Neuron (in vitro differentiated cells): Measurements from ENCODE around the gene SIT1.

ENCODE experiments used
- H2AFZ ChIP-seq: one replicate; pipeline ENCODE4 v1.6.1; 2013; ENCODE audit warnings: low read depth, mild to moderate bottlenecking, inconsistent platforms, low read length, moderate library complexity
- H3K27me3 ChIP-seq: one replicate; pipeline ENCODE4 v1.6.1; 2013; ENCODE audit warnings: low read length; ENCODE audit not compliant: insufficient read depth
- H3K36me3 ChIP-seq: one replicate; pipeline ENCODE4 v1.6.1; 2013; ENCODE audit warnings: low read length; ENCODE audit not compliant: insufficient read depth
- H3K4me1 ChIP-seq: one replicate; pipeline ENCODE4 v1.6.1; 2013; ENCODE audit warnings: low read length; ENCODE audit not compliant: insufficient read depth
- H3K4me3 ChIP-seq: 2 replicates; pipeline ENCODE4 v1.5.1; 2013; ENCODE audit warnings: mild to moderate bottlenecking, low read length, moderate library complexity
- H3K9me3 ChIP-seq: one replicate; pipeline ENCODE4 v1.6.1; 2013; ENCODE audit warnings: low read length

SIT1 gene

DNA sequence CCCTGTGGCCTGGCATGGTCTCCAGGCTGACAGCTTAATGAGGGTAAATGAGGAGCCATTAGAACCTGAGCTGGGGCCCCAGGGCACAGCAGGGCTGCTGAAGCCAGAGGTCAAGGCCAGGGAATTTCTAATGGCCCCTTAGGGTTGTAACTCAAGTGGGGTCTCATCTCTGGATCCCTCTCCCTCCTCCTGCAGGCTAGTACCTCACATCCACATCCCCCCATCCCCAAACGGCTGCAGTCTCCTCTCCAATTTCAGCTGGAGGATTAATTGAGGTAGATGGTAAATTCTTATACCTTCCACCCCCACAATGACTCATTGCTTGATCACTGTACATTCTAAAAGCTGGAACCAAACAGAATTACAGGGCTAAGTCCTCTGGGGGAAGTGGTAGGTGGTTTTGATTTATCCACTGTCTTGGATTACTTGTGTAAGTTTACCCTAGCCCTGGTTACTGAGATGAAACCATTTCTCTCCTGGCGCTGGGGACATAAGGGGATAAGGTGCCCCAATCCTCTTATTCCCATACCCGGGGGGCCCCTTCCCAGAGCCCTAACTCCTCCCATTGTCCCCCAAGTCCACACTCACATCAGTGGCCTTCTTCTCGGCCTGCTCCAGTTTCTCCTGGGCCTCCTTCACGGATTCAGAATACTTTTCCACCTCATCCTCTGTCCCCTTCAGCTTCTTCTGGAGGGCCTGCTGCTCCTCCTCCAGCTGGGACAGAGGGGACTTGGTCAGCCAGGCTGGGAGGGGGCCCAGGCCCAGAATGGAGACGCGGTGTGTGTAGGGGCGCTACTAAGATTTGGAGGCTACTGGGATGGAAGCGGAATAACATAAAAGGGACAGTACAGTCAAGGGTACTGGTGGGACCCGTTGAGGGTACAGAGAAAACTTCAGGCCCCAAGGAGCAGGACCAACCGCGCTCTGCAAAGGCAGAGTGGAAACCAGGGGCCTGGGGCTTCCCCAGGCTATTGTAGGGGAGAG is 38.1 kb upstream of the SIT1 start:
- no peak overlapping the region for H2AFZ ChIP-seq

GRCh38 chr9:35687972-35688557 is 37.3 kb upstream of the SIT1 start:
- H3K4me1 ChIP-seq: peaks cover 7% of the 10 kb centered on the region
- no peaks in the 10 kb centered on the region for H3K27me3 ChIP-seq
- H3K4me3 ChIP-seq: no peak overlapping the region
- no peaks in the 10 kb centered on the region for H3K9me3 ChIP-seq
- H3K36me3 ChIP-seq: no peaks in the 10 kb centered on the region
- H2AFZ ChIP-seq: no peak overlapping the region

More for the DNA sequence above, 38.1 kb upstream of the SIT1 start:
- H3K4me1 ChIP-seq: peaks cover 7% of the 10 kb centered on the region
- no peaks in the 10 kb centered on the region for H3K36me3 ChIP-seq
- no peaks in the 10 kb centered on the region for H3K27me3 ChIP-seq
- no peaks in the 10 kb centered on the region for H3K9me3 ChIP-seq
- H3K4me3 ChIP-seq: no peak overlapping the region

DNA sequence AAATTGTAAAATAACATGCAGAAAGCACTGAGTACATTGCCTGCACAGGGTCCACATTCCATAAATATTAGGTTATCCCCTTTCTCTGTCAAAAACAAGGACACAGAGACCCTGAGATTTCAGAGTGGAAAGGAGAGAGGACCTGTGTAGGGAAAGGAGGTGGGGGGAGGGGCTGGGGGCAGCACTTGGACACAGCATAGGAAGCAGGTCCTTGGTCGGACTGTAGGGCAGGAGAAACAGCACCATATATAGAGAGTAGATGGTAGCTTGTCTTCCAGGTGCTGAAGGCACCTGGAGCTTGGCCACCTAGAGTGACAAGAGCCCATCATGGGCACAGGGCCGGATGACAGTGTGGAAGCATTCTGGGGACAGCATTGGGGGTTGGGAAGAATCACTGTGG is 36.6 kb upstream of the SIT1 start:
- Histone ChIP-seq H2AFZ (no peak overlapping the region), H3K9me3 (no peaks in the 10 kb centered on the region), H3K4me1 (peaks cover 7% of the 10 kb centered on the region), H3K27me3 (no peaks in the 10 kb centered on the region), H3K4me3 (no peak overlapping the region), H3K36me3 (no peaks in the 10 kb centered on the region)

- H3K36me3 ChIP-seq: no peaks in the 10 kb centered on the region
- no peak overlapping the region for H2AFZ ChIP-seq
- no peak overlapping the region for H3K4me3 ChIP-seq
- H3K4me1 ChIP-seq: peaks cover 7% of the 10 kb centered on the region
- no peaks in the 10 kb centered on the region for H3K9me3 ChIP-seq
- no peaks in the 10 kb centered on the region for H3K27me3 ChIP-seq
Measured at GRCh38 chr9:35686222-35687203, 35.8 kb upstream of the SIT1 start.

DNA sequence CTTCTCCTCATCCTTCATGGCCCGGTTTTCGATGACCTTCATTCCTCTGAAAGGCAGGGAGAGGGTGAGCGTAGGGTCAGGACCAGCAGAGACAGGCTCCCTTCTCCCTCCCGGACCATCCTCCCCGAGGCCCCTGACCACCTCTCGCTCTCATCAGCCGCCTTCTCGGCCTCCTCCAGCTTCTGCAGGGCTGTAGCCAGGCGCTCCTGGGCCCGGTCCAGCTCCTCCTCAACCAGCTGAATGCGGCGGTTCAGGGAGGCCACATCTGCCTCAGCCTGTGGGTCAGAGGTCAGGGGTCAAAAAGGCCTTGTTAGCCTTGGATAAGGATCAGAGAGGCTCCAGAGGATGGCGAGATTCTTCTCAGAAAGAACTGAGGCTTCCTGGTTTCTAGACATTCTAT is 34.8 kb upstream of the SIT1 start:
- H2AFZ ChIP-seq: no peak overlapping the region
- H3K36me3 ChIP-seq: no peaks in the 10 kb centered on the region
- no peak overlapping the region for H3K4me3 ChIP-seq
- peaks cover 3% of the 10 kb centered on the region for H3K4me1 ChIP-seq
- no peaks in the 10 kb centered on the region for H3K9me3 ChIP-seq
- no peaks in the 10 kb centered on the region for H3K27me3 ChIP-seq

DNA sequence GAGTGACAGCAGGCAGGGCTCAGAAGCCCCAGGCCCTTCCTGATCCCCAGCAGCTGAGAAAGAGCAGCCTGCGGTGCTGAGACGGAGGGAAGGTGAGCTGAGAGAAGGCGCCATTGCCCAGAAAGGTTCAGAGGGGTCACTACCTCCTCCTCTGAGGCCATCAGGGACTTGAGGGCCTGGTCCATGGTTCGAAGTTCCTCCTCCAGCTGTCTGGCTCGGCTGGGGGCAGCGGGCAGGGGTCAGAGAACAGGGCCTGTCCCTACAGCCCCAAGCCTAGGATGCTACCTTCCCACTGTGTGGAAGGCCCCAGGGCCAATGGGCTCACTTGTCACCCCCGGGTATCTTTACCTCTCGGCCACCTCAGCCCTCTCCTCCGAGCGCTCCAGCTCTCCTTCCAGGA is 34.2 kb upstream of the SIT1 start:
- no peaks in the 10 kb centered on the region for H3K36me3 ChIP-seq
- H3K9me3 ChIP-seq: no peaks in the 10 kb centered on the region
- no peak overlapping the region for H2AFZ ChIP-seq
- H3K4me3 ChIP-seq: no peak overlapping the region
- no peaks in the 10 kb centered on the region for H3K27me3 ChIP-seq
- no peaks in the 10 kb centered on the region for H3K4me1 ChIP-seq

DNA sequence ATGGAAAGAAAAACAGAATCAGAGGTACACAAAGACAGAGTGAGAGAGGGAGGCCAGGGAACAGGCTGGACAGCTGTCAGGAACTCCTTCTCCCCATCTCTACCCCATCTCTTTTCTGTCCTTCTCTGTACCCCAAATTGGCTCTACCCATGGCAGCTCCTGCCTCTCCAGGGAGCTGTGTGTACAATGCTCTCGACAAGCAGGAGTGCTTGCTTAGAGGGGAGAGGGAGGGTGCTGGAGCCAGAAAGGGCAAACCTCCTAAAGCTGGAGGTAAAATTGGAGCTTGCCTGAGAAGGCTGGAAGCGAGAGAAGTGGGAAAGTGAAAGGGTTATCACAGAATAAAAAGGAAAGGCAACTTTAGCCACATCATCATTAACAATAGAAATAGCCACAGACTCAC is 32.6 kb upstream of the SIT1 start:
- no peaks in the 10 kb centered on the region for H3K27me3 ChIP-seq
- H3K4me1 ChIP-seq: no peaks in the 10 kb centered on the region
- no peaks in the 10 kb centered on the region for H3K9me3 ChIP-seq
- no peak overlapping the region for H3K4me3 ChIP-seq
- H3K36me3 ChIP-seq: no peaks in the 10 kb centered on the region
- no peak overlapping the region for H2AFZ ChIP-seq

DNA sequence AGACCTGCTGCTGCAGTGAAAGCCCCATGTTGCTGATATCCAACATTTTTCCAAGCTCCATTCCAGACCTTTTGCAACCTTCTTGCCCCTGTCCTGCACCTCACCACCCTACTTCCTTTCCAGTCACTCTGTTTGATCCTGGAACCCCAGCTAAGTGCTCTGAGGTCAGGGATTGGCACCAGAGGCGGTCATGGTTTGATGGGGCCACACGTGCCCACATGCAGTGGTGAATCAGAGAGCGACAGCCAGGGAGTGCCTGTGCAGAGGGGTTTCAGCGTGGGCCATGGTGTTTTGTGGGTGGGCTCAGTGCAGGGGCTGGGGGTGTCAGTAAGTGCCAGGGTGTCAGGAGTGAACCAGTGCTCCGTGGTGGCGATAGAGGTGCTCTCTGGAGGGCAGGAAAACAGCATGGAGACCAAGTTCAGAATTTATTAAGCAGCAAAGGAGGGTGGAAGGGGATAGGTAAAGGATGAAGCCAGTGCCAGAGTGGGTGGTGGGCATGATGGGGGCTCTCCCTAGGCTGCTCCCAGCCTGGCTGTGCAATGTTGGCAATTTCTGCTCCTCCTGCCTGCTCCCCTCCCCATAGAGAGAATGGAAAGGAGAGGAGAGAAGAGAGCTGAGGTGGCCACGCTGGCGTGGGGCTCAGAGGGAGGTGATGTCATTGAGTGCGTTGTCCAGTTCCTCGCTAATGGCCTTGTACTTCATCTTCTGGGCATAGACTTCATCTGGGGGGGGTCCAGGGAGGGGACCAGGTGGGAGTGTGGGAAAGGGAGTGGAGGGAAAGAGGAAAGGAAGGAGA is 32.0 kb upstream of the SIT1 start:
- no peaks in the 10 kb centered on the region for H3K27me3 ChIP-seq
- H3K36me3 ChIP-seq: no peaks in the 10 kb centered on the region
- no peaks in the 10 kb centered on the region for H3K9me3 ChIP-seq
- no peaks in the 10 kb centered on the region for H3K4me1 ChIP-seq
- H3K4me3 ChIP-seq: no peak overlapping the region
- H2AFZ ChIP-seq: no peak overlapping the region

GRCh38 chr9:35682051-35682450 is 31.3 kb upstream of the SIT1 start:
- no peak overlapping the region for H2AFZ ChIP-seq
- peaks cover 3% of the 10 kb centered on the region for H3K27me3 ChIP-seq
- H3K36me3 ChIP-seq: no peaks in the 10 kb centered on the region
- no peaks in the 10 kb centered on the region for H3K4me1 ChIP-seq
- no peaks in the 10 kb centered on the region for H3K9me3 ChIP-seq
- H3K4me3 ChIP-seq: no peak overlapping the region

DNA sequence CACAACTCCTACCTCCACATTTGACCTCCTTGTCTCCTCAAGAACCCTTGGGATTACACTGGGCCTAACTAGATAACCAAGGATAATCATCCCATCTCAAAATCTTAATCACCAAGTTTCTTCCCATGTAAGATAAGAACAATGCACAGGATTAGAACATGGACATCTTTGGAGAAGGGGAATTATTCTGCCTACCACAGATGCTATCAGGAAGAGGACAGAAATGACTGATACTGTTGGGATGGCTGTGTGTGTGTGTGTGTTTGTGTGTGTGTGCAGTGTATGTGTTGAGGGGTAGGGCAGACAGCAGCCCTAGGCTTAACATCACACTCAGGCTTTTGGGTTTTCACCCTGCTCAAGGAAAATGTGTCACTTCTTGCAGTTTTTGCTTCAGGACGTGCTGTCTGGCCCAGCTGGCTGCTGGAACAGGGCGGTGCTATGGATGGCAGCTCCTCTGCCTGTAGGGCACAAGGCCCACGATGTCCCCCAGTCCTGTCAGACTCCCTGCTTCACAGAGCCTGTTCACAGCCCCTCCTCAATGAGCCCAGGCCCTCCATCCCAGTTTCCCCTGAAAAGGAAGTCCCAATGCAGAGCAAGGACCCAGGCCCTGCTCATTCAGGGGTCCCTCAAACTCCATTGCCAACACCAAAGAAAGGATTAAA is 30.7 kb upstream of the SIT1 start:
- Histone ChIP-seq H2AFZ (no peak overlapping the region), H3K4me1 (no peaks in the 10 kb centered on the region), H3K36me3 (no peaks in the 10 kb centered on the region), H3K27me3 (peaks cover 4% of the 10 kb centered on the region), H3K9me3 (no peaks in the 10 kb centered on the region), H3K4me3 (no peak overlapping the region)

DNA sequence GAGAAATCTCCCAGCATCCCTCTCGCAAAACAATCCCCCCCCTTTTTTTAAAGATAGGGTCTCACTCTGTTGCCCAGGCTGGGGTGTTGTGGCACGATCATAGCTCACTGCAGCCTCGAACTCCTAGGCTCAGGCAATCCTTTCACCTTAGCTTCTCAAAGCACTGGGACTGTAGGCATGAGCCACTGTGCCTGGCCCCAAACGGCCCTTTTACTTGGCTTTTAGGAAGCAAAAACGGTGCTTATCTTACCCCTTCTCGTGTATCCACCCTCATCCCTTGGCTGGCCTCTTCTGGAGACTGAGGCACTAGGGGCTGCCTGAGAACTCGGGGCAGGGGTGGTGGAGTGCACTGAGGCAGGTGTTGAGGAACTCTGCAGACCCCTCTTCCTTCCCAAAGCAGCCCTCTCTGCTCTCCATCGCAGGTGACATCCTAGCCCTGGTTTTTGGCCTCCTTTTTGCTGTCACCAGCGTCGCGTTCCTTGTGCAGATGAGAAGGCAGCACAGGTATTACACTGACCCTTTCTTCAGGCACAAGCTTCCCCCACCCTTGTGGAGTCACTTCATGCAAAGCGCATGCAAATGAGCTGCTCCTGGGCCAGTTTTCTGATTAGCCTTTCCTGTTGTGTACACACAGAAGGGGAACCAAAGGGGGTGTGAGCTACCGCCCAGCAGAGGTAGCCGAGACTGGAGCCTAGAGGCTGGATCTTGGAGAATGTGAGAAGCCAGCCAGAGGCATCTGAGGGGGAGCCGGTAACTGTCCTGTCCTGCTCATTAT is 29.8 kb upstream of the SIT1 start:
- Histone ChIP-seq H3K36me3 (no peaks in the 10 kb centered on the region), H3K4me3 (no peak overlapping the region), H3K27me3 (peaks cover 4% of the 10 kb centered on the region), H3K4me1 (no peaks in the 10 kb centered on the region), H3K9me3 (no peaks in the 10 kb centered on the region), H2AFZ (no peak overlapping the region)
